Measurements from ENCODE around the gene ADGRF3.

GRCh38 chr2:26336719-26337118 is 9.9 kb downstream of the ADGRF3 start:
- TF ChIP-seq ZNF274 (IDR thresholded peaks at IDR 0.05; ENCODE audit: low read depth, low read length) (no peak), YY1 (IDR thresholded peaks at IDR 0.05; ENCODE audit: insufficient read depth, insufficient read length) (no peak)
